ENCODE data around the gene PIANP. TPM values are rescaled to one million over a fixed set of nuclear protein-coding genes. Genes with fewer than 3 reads are reported as not detected.

The PIANP gene
- total RNA-seq, 2 donors from 2014 or later, result 1.3 TPM; not detected in 1

DNA sequence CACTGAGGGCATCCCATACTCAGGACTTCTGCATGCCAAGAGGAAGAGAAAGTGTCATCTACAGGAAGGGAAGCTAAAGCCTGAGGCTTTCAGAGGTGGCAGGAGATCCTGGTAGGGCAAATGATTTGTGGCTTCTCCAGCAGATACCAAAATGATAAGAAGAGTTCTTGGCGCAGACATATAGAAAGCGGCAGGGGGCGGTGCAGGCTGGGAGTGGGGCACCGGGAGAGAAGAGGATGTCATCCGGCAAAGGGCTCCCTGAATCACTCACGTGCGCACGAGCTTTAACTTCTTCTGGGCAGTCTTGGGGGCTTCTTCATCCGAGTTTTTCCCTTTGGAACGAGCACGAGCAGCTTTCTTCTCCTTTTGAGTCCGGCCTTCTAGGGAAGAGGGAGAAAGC is 48.2 kb downstream of the PIANP start:
- DNase-seq (ENCODE audit: low spot score in 2 of 2) (no peak), ATAC-seq (no peak)
- Mint-ChIP-seq H3K36me3 (peaks cover 6% of the 10 kb centered on the region in 2 donors), H3K27ac (peak overlapping the region; percentile 9 to 65), H3K9me3 (no peaks in the 10 kb centered on the region)

DNA sequence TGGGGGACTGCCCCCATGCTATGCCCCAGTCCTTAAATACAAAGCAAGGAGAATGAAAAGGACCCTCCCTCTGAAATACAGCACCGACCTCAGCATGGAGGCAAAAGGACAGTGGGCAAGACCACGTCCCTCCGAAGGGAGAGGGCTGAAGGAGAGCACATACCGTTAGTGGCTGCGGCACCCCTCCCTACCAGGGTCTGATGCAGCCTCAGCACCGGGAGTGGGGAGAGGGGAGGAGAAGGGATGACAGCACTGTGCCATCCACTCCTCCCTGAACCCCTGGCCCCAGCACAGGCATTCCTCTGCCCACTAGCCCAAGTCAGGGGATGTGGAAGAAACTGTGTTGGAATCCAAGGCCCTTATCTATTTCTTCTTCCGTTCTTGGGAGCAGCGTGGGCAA is 49.8 kb downstream of the PIANP start:
- Mint-ChIP-seq H3K27ac (no peak overlapping the region), H3K9me3 (no peaks in the 10 kb centered on the region), H3K36me3 (peaks cover 12 to 15% of the 10 kb centered on the region in 2 donors)
- DNase-seq (ENCODE audit: low spot score in 2 of 2) (no peak), ATAC-seq (no peak)

DNA sequence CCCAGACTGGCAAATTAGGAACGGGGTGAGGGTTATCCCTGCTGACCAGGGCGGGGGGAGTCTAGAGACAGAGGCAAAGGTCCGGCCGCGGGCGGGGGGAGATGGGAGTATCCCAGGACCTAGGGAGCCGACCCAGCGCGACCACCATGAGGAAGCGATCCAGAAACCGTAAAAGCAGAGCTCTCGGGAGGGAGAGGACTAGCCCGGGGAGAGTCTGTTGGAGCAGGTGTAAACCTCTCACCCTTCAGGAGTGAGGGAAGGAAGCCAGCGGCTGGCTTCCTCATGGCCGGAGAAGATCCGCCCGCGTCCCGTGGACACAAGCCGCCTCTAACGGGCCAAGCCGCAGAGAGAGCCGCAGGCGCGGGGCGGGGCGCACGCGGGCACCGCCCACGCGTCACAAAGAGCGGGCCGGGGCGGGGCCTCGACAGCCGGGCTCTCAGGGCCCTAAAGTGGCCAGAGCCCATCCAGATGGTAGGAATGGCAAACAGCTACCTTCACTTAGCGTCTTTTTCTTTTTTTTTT is 53.5 kb downstream of the PIANP start, which contains the start of gene ACRBP:
Gene ACRBP (minus strand): TSS at position 350 of the 522 bp plus-strand sequence. CDS start 66 bp downstream, at position 284.
- ATAC-seq, result peak; percentile 78 to 91
- H3K27ac Mint-ChIP-seq, result peak within 1 kb of the TSS; percentile 23 to 80

DNA sequence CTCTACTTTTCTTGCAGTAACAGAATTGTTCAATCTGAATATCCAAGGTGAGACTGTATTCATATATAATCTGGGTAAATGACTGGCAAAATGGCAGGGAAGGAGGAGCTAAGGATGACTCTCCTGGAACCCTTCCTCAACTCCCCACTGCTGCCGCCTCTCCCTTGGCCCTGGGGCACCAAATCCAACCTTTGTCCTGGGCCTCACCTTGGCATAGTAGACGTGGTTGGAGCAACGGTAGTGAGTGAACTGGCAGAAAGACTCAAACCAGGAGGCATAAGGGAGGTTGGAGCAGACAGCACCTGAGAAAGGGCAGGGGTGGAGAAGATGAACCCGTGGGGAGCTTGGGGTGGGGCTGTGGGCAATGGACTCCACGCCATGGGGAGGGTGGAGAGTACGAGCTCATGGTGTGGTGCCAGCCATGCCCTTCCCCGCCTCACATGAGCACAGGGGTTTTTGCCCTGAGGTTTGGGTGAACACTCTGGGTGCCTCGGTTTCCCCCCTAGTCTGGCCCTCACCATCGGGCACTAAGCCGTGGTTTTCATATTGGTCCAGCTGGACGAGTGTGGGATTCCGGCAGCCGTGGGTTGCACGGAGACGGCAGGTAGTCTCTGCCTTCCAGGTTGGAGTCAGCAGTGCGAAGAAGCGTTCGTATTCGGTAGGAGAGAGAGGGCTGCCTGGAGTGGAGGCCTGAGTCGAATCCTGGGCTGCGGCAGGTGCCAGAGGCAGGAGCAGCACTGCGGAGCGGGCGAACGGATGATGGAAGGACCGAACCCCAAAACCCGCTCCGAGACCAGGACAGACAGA is 54.1 kb downstream of the PIANP start:
- Mint-ChIP-seq H3K36me3 (peaks cover 18 to 43% of the 10 kb centered on the region in 2 donors), H3K9me3 (peaks cover 6 to 16% of the 10 kb centered on the region in 2 donors), H3K27ac (peak overlapping the region in 1 of 2 donors; percentile 80)
- ATAC-seq (peak; percentile 9 to 16), DNase-seq (ENCODE audit: low spot score in 2 of 2) (no peak)

More for the DNA sequence above, 53.5 kb downstream of the PIANP start, which contains the start of gene ACRBP:
- peaks cover 6 to 16% of the 10 kb centered on the region in 2 donors for H3K9me3 Mint-ChIP-seq
- DNase-seq (ENCODE audit: low spot score in 2 of 2), result peak; percentile 55 to 69
- H3K36me3 Mint-ChIP-seq, result peaks cover 18 to 43% of the 10 kb centered on the region in 2 donors

DNA sequence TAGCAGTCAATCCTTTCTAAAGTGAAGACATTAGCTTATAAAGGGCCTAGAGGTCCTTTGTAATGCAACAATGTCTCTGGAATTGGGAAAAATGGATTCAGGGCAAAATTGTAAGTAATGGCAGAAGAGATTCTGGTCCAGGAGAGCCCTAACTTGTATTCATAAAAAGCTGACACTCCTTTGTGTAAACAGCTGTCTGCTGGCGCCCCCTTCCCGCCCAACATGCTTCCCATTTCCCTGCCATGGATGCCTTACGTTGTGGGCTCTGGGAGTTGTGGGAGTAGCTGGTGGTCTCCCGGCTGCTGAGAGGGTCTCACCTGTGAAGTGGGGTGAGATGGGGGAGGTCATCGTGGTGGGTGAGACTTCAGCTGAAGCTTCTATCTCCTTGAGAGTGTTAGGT is 55.7 kb downstream of the PIANP start:
- H3K36me3 Mint-ChIP-seq, result peaks cover 12 to 43% of the 10 kb centered on the region in 2 donors
- ATAC-seq (no peak), DNase-seq (ENCODE audit: low spot score in 2 of 2) (no peak)
- no peak overlapping the region for H3K27ac Mint-ChIP-seq
- peaks cover 6 to 16% of the 10 kb centered on the region in 2 donors for H3K9me3 Mint-ChIP-seq

DNA sequence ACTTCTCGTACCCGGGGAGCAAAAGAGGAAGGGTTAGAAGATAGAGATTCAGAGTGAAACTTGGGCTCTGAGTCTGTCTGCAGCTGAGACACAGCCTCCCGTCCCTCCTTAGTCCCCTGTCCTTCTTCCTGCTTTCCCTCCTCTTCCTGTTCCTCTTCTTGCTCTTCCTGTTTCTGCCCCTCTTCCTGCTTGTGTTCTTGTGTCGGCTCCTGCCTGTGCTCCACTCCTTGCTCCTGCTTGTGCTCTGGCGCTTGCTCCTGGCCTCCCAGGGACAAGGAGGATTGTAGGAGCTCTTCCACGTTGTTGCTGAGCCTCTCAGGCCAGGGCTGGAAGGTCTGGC is 56.4 kb downstream of the PIANP start:
- Mint-ChIP-seq H3K9me3 (peaks cover 6 to 16% of the 10 kb centered on the region in 2 donors), H3K36me3 (peaks cover 12 to 43% of the 10 kb centered on the region in 2 donors), H3K27ac (no peak overlapping the region)
- ATAC-seq, result no peak
- DNase-seq (ENCODE audit: low spot score in 2 of 2), result no peak

Other genes with a start within 250 kb of the PIANP start
- gene TAPBPL, start 248.8 kb downstream of the PIANP start, total RNA-seq, result 10 to 100 TPM; 31.4 to 33.7 TPM
- 100 to 1,000 TPM in 1 of 2 donors, 10 to 100 TPM in 1; 47.6 to 151 TPM for gene VAMP1, start 230.1 kb downstream of the PIANP start, total RNA-seq
- 100 to 1,000 TPM; 305 to 440 TPM for gene MRPL51, start 207.6 kb downstream of the PIANP start, total RNA-seq
- gene NCAPD2, start 206.7 kb downstream of the PIANP start, total RNA-seq, result 100 to 1,000 TPM; 208 to 276 TPM
- 1,000 to 10,000 TPM; 5,900 to 8,209 TPM for gene GAPDH, start 166.3 kb downstream of the PIANP start, total RNA-seq
- 10 to 100 TPM; 10.3 to 16.4 TPM for gene IFFO1, start 144.8 kb downstream of the PIANP start, total RNA-seq
- 10 to 100 TPM; 78.8 to 79.8 TPM for gene NOP2, start 132.5 kb downstream of the PIANP start, total RNA-seq
- 100 to 1,000 TPM; 288 to 307 TPM for gene CHD4, start 93.4 kb downstream of the PIANP start, total RNA-seq
- 1 to 10 TPM; 2.8 to 5.1 TPM for gene LPAR5, start 64.9 kb downstream of the PIANP start, total RNA-seq
- gene ACRBP, start 53.4 kb downstream of the PIANP start, total RNA-seq, result 1 to 10 TPM; 2.1 to 2.8 TPM
- 10 to 100 TPM; 18.1 to 24.3 TPM for gene ING4, start 37.7 kb downstream of the PIANP start, total RNA-seq
- 10 to 100 TPM; 77.1 to 92.6 TPM for gene ZNF384, start 11.4 kb downstream of the PIANP start, total RNA-seq
- 10 to 100 TPM; 34.2 to 42.9 TPM for gene COPS7A, start 23.2 kb upstream of the PIANP start, total RNA-seq
- gene MLF2, start 52.3 kb upstream of the PIANP start, total RNA-seq, result 100 to 1,000 TPM; 149 to 275 TPM
- 100 to 1,000 TPM in 1 of 2 donors, 10 to 100 TPM in 1; 76.0 to 163 TPM for gene PTMS, start 65.5 kb upstream of the PIANP start, total RNA-seq
- 100 to 1,000 TPM in 1 of 2 donors, 10 to 100 TPM in 1; 71.3 to 117 TPM for gene LAG3, start 71.7 kb upstream of the PIANP start, total RNA-seq
- 100 to 1,000 TPM; 165 to 244 TPM for gene CD4, start 88.7 kb upstream of the PIANP start, total RNA-seq
- under 1 TPM; 0.46 to 0.60 TPM for gene GPR162, start 121.0 kb upstream of the PIANP start, total RNA-seq
- 1 to 10 TPM in 1 of 2 donors, under 1 TPM in 1; 0.82 to 3.0 TPM for gene P3H3, start 127.6 kb upstream of the PIANP start, total RNA-seq
- gene GNB3, start 140.1 kb upstream of the PIANP start, total RNA-seq, result 1 to 10 TPM in 1 of 2 donors, under 1 TPM in 1; 0.25 to 1.8 TPM
- gene CDCA3, start 150.5 kb upstream of the PIANP start, total RNA-seq, result 100 to 1,000 TPM; 110 to 147 TPM
- gene USP5, start 151.3 kb upstream of the PIANP start, total RNA-seq, result 100 to 1,000 TPM; 132 to 166 TPM
- 1,000 to 10,000 TPM in 1 of 2 donors, 100 to 1,000 TPM in 1; 694 to 1,875 TPM for gene TPI1, start 166.7 kb upstream of the PIANP start, total RNA-seq
- gene SPSB2, start 172.5 kb upstream of the PIANP start, total RNA-seq, result 10 to 100 TPM in 1 of 2 donors, 1 to 10 TPM in 1; 1.4 to 11.7 TPM
- 10 to 100 TPM in 1 of 2 donors, 1 to 10 TPM in 1; 4.0 to 10.7 TPM for gene LRRC23, start 204.0 kb upstream of the PIANP start, total RNA-seq
- 100 to 1,000 TPM; 264 to 314 TPM for gene ENO2, start 213.8 kb upstream of the PIANP start, total RNA-seq
- gene ATN1, start 227.1 kb upstream of the PIANP start, total RNA-seq, result 10 to 100 TPM; 29.9 to 73.5 TPM
- gene RNU7-1, start 243.0 kb upstream of the PIANP start, total RNA-seq, result not detected
- gene C12orf57, start 243.2 kb upstream of the PIANP start, total RNA-seq, result 100 to 1,000 TPM; 229 to 609 TPM

All from activated naive CD4-positive, alpha-beta T cell treated with anti-CD3 and anti-CD28 coated beads, Interleukin-2, amount 50 U/mL, for 72 hours (primary cell).